ENCODE measurements around the gene LAMTOR1.
"Not testable (repeated sequence)": the region's sequence is repeated elsewhere in the genome, so short reads cannot be mapped to it uniquely, and the experiment has no call there.

LAMTOR1 gene

DNA sequence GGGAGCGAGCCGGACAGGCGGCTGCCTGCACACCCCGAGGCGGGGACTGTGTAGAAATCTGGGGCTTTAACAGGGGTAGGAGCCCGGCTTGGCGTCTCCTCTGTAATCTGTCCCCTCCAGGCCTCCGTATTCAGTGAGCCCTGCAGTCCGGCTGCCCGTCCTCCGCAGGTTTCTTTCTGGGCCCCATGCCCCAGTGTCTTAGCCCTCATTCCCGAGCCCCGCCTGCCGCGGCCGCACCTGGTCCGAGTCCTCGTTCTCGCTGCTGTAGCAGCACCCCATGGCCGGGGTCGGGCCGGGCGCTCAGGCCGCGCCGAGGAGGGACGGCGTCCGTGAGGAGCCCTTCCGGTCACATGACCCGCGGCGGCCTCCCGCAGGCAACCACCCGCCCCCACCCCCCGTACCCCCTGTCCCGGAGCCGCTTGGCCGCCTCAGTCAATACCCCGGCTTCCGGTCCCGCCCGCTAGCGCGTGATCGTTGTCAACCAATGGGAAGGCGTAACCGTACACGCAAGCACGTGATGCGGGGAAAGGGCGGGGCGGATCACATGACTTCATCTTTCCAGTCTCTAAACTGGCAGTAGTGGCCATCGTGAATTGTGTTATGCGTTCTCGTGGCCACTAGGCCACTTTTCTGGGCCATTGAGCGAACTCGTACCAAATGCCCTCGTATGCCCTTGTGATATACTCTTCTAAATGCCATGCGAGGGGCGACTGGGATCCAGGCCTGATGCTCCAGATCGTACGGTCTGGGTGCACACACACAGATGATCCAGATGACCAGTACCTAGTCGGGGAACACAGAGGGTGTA, at the start of gene LAMTOR1:
TSS of gene LAMTOR1 (minus strand) at position 352 of the 808 bp plus-strand sequence. CDS start at position 279, 73 bp downstream.
- peak; percentile 94 for DNase-seq

DNA sequence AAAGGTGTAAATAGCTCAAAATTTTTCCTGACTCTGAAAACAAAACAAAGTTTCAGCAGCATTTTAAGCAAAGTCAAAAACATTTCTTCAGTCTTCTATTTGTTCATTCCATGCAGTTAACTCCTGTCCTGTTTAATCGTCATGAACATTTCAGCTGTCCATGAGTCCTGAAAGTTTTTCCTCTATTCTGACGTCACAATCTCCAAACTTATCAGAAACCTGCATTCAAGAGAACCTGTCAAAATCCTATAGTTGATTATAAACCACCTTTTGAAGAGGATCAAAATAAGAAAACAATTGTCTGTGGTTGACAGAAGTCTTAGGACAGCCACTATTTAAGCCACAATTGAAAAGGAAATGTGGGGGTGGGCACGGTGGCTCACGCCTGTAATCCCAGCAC, 47.8 kb upstream of the LAMTOR1 start:
- DNase-seq, result no peak

DNA sequence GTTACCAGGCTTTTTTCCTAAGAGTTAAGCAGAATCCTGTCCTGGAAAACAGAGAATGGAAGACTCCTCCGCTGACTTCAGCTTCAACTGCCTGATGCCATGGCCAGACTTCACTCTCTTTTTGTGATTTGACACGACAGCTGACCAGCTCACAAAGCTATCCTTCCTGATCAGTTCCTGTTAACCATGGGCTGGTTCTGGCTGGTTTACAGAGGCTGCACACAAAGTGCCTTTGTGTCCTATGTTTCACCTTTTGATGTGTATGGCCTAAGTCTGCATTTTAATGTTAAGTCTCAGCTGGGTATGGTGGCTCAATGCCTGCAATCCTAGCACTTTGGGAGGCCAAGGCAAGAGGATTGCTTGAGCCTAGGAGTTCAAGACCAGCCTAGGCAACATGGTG, 43.5 kb upstream of the LAMTOR1 start:
- DNase-seq, result no peak

DNA sequence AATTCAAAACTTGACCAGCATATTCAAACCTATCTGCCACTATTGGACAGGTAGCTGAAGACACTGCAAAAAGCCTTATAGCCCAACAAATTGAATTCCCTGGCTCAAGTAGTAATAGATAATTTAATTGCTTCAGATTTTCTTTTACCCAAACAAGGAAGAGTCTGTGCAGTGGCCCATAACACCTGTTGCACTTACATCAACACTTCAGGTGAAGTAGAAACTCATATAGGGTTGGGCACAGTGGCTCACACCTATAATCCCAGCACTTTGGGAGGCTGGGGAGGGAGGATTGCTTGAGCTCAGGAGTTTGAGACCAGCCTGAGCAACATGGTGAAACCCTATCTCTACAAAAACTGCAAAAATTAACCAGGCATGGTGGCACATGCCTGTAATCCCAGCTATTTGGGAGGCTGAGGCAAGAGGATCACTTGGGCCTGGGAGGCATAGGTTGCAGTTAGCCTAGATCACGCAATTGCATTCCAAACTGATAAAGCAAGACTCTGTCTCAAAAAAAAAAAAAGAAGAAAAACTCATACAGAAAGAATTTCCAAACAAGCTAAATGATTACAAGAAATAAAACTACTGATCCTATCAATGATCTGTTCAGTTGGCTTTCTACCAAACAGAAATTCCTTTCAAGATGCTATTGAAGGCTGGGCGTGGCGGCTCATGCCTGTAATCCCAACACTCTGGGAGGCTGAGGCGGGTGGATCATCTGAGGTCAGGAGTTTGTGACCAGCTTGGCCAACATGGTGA, 41.9 kb upstream of the LAMTOR1 start:
- DNase-seq, result no peak

GRCh38 chr11:72142543-72142942, 39.4 kb upstream of the LAMTOR1 start:
- DNase-seq, result not testable (repeated sequence)

DNA sequence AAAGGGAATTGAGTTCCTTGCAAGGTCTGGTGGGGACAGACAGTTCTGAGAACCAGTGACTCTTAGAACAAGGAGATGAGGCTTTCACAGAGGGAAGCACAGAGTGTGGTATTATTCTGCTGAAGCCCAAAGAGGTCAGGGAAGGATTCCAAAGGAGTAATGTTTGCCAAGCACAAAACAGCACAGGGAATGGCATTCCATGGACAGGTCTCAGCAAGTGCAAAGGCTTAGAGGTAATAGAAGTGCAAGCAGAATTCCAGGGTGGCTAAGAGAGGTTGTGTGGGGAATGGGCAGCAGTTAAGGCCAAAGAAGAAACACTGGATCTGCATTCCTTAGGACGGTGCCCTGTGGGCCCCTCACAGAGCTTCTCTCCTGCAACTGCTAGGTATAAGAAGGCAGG, 39.0 kb upstream of the LAMTOR1 start:
- not testable (repeated sequence) for DNase-seq

DNA sequence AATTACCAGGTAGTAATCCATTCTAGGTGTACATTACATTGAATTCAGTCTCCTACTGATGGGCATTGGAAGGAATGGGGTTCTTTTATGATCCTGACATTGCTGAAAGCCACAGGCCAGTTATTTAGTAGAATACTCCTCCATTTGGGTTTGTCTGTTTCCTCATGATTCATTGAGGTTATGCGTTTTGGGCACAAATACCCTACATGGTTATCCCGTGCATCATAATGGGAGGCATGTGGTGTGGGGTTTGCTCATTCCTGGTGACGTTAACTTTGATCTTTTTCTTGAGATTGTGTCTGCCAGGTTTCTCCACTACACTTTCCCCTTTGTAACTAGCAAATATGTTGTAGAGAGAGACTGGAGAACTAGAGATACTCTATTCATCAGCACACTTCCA, 38.0 kb upstream of the LAMTOR1 start:
- DNase-seq, result no peak

DNA sequence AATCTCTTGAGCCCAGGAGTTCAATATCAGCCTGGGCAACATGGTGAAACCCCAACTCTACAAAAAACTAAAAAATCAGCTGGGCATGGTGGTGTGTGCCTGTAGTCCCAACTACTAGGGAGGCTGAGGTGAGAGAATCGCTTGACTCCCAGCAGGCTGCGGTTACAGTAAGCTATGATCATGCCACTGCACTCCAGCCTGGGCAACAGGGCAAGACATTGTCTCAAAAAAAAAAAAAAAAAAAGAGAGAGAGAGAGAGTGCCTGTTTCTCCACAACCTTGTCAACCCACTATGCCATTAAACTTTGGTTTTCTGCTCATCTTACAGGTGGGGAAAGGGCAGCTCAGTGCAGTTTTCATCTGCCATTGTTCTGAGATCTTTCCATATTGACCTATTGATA, 37.6 kb upstream of the LAMTOR1 start:
- no peak for DNase-seq

GRCh38 chr11:72139500-72139899, 36.4 kb upstream of the LAMTOR1 start:
- DNase-seq, result no peak

GRCh38 chr11:72138821-72139390, 35.8 kb upstream of the LAMTOR1 start:
- no peak for DNase-seq

GRCh38 chr11:72136684-72137262, 33.7 kb upstream of the LAMTOR1 start:
- no peak for DNase-seq

GRCh38 chr11:72135891-72136683, 33.0 kb upstream of the LAMTOR1 start:
- DNase-seq, result no peak

GRCh38 chr11:72135473-72135872, 32.4 kb upstream of the LAMTOR1 start, which contains the start of gene FOLR3:
Gene FOLR3, plus strand, starts transcription at chr11:72135725. Its CDS starts 228 bp downstream, at chr11:72135953.
- DNase-seq, result not testable (repeated sequence)

DNA sequence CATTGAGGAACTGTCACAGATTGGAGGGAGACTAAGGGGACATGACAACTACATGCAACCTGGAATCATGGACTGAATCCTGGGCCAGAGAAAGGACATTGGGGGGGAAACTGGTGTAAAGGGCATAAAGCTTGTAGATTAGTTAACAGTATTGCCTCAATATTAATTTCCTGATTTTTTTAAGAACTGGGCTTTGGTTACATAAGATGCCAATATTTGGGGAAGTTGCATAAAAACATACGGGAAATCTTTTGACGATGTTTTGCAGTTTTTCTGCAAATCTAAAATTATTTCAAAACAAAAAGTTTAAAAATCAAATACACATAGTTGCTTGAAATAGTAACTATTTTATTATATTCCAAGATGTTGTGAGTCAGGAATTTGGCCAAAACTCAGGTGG, 29.5 kb upstream of the LAMTOR1 start:
- no peak for DNase-seq

DNA sequence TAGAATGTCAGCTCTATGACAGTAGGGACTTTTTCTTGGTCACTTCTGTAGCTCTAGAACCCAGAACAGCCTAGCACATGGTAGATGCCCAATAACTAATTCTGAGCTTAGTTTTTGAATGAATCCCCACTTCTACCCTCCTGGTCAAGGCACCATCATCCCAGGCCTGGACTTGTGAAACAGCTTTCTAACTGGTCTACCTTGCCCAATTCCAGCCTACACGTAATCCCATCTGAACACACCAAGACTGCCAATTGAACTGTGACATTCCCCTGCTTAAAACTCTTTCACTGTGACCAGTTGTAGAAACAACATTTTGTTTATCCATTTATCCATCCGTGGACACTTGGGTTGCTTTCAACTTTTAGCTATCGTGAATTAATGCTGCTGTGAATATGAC, 26.3 kb upstream of the LAMTOR1 start:
- no peak for DNase-seq

GRCh38 chr11:72127923-72128322, 24.8 kb upstream of the LAMTOR1 start:
- DNase-seq, result no peak

- DNase-seq, result no peak
Observed at GRCh38 chr11:72125956-72126355, 22.9 kb upstream of the LAMTOR1 start.

DNA sequence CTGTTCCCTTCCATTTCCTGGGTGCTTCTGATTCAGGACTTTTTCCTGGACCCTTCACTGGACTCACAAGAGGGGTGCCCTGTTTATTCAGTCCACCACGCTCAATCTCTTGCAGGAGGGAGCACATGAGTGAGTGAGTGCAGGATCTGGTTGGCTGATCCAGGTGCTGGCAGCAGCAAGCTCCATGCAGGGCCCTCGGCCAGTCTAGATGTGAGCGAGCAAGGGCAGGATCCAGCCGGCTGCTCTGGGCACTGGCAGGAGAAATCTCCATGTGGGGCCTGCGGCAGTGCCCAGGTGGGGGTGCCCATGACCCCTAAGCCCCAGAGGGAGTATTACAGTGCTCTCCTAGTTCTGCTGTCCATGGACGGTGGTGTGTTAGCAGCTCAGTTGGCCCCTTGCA, 20.9 kb upstream of the LAMTOR1 start:
- DNase-seq, result no peak

- no peak for DNase-seq
Observed at GRCh38 chr11:72123117-72123653, 20.1 kb upstream of the LAMTOR1 start.

DNA sequence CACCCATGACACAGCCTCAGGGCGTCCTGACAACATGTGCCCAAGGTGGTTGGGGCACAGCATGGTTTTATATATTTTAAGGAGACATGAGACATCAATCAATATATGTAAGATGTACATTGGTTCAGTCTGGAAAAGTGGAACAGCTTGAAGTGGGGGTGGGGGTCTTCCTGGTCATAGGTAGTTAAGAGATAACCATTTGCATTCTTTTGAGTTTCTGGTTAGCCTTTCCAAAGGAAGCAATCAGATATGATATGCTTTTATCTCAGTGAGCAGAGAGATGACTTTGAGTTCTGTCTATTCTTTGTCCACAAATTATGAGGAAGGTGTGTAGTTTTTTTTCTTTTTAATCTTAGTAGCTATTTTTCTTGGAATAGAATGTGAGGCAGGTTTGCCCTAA, 19.5 kb upstream of the LAMTOR1 start:
- DNase-seq, result no peak

- DNase-seq, result no peak
Observed at GRCh38 chr11:72120930-72121329, 17.8 kb upstream of the LAMTOR1 start.

GRCh38 chr11:72119198-72119597, 16.1 kb upstream of the LAMTOR1 start:
- peak; percentile 51 for DNase-seq
